Measurements from ENCODE around the gene RELN. TPM values are rescaled to one million over a fixed set of nuclear protein-coding genes. Genes with fewer than 3 reads are reported as not detected.

RELN gene
- total and polyA plus RNA-seq, 10 of the 15 experiments (the other 5 are each of a cell fraction or from before 2014, with no cell fraction given), result 0.11 to 0.21 TPM; not detected in 8

Small RNAs within 50 kb of the gene (small RNA-seq; reads per million reads assigned to genes)
- not detected for gene RF00019

Other genes with a start within 250 kb of the RELN start
- gene ORC5, start 218.4 kb upstream of the RELN start, total RNA-seq (2014; rRNA removed), result 28.4 and 29.8 TPM in 2 replicates
- gene ORC5, start 218.4 kb upstream of the RELN start, total RNA-seq (2014; rRNA removed; fragmentation: Illumina TruSeq; extraction: Trizol), result 26.0 and 27.5 TPM in 2 replicates
- gene ORC5, start 218.4 kb upstream of the RELN start, total RNA-seq (2021), result 28.1 TPM in 2 replicates
- 14.8 and 17.9 TPM in 2 replicates for gene ORC5, start 218.4 kb upstream of the RELN start, polyA plus RNA-seq (2011; rRNA removed)
- 32.3 and 40.1 TPM in 2 replicates for gene ORC5, start 218.4 kb upstream of the RELN start, polyA plus RNA-seq (2014; fragmentation: Illumina TruSeq; extraction: Trizol)
- gene ORC5, start 218.4 kb upstream of the RELN start, polyA plus RNA-seq (2014; fragmentation: Nextera tagmentation; extraction: Ambion mirVana), result 10 to 100 TPM; 42.2 to 58.6 TPM
- gene ORC5, start 218.4 kb upstream of the RELN start, polyA plus RNA-seq (2014; rRNA removed), result 19.1 and 22.8 TPM in 2 replicates
- gene ORC5, start 218.4 kb upstream of the RELN start, polyA plus RNA-seq (2016; fragmentation: Nextera tagmentation; extraction: Ambion mirVana), result 10 to 100 TPM; 51.4 TPM

Measured in GM12878 (cell line).